NB4 (cell line): ENCODE measurements around the gene SLC52A1.

Experiments
- DNase-seq: peaks from one replicate; pipeline ENCODE4 v3.0.0; 2010; ENCODE audit warnings: low read depth
- H3K4me3 ChIP-seq: one replicate; pipeline ENCODE4 v1.5.1; 2011; ENCODE audit warnings: mild to moderate bottlenecking, low read depth, low read length, moderate library complexity
- CTCF ChIP-seq: IDR thresholded peaks from one replicate; pipeline ENCODE4 v1.5.1; 2012; ENCODE audit warnings: low read depth, low read length
- MAX ChIP-seq: IDR thresholded peaks from 2 replicates; pipeline ENCODE4 v1.6.1; 2011; ENCODE audit warnings: low read depth, low read length
- MYC ChIP-seq: IDR thresholded peaks from 2 replicates; pipeline ENCODE4 v1.6.1; 2011; ENCODE audit warnings: low read depth, low read length
- POLR2A ChIP-seq: IDR thresholded peaks from 2 replicates; pipeline ENCODE4 v1.6.1; 2011; ENCODE audit warnings: mild to moderate bottlenecking; ENCODE audit not compliant: insufficient read length; ENCODE audit errors: extremely low read depth

The SLC52A1 gene

GRCh38 chr17:4987767-4988567, 47.3 kb downstream of the SLC52A1 start:
- TF ChIP-seq CTCF = no peak
- TF ChIP-seq POLR2A = no peak
- no peak for TF ChIP-seq MAX
- no peak for TF ChIP-seq MYC
- peak overlapping the region; percentile 65 for H3K4me3 ChIP-seq
- DNase-seq = peak; percentile 75

- DNase-seq = peak; percentile 82
- TF ChIP-seq CTCF (peak; percentile 42), POLR2A (peak; percentile 35), MAX (peak; percentile 79), MYC (peak; percentile 63; the same call in 1 of the 2 replicates)
- H3K4me3 ChIP-seq = peak within 1 kb of the TSS; percentile 65
Measured at GRCh38 chr17:4986951-4987766, 48.1 kb downstream of the SLC52A1 start, which contains the start of gene CAMTA2. Gene CAMTA2 (minus strand): TSS chr17:4987675. CDS start chr17:4986222, 1,453 bp downstream.

GRCh38 chr17:4986403-4986802, 48.8 kb downstream of the SLC52A1 start:
- peak overlapping the region; percentile 65 for H3K4me3 ChIP-seq
- no peak for DNase-seq
- TF ChIP-seq CTCF (no peak), MYC (no peak), POLR2A (no peak), MAX (no peak)
